Endothelial cell of umbilical vein (primary cell): ENCODE data around the gene SLC11A1. TPM values are rescaled to one million over a fixed set of nuclear protein-coding genes. Genes with fewer than 3 reads are reported as not detected.

Experiments
- BruUV-seq: library from RNA; stranded (reverse); fragments of 400-500 nt; replicated peaks from 2 replicates; lab custom pipeline; 2021; lab: Mats Ljungman, UMichigan
- CTCF ChIA-PET: fragments of 300-600, 350-600 bp; sonication (Branson Sonifier 250); formaldehyde crosslinking; loops from one replicate; lab custom pipeline; 2021; ENCODE audit warnings: antibody characterized with exemption, inconsistent platforms; lab: Charles Lee
- POLR2A ChIA-PET: fragments of 300-600, 350-600 bp; sonication (Branson Sonifier 250); formaldehyde crosslinking; loops from one replicate; lab custom pipeline; 2021; ENCODE audit warnings: antibody characterized with exemption, inconsistent platforms; lab: Charles Lee
- DNase-seq: peaks from one replicate; pipeline ENCODE4 v3.0.0-alpha.2; 2011; ENCODE audit warnings: low read depth, low spot score
- FAIRE-seq: peaks from 2 replicates; lab custom pipeline; 2011; peaks lifted over from hg19 to GRCh38; lab: Jason Lieb, UNC
- H2AFZ ChIP-seq: 2 replicates; pipeline ENCODE4 v1.6.0; 2012; ENCODE audit warnings: low read depth, low read length, control low read depth, inconsistent platforms
- H3K27ac ChIP-seq: 2 replicates; pipeline ENCODE4 v1.5.1; 2011; ENCODE audit warnings: low read depth, mild to moderate bottlenecking, control low read depth, low read length, moderate library complexity; ENCODE audit not compliant: insufficient read depth
- H3K27me3 ChIP-seq, 2 experiments: 2 replicates each; pipeline versions ENCODE4 v1.6.0 to v1.6.1; 2011; ENCODE audit warnings: low read length in 2 of 2, mixed read lengths in 1 of 2; ENCODE audit not compliant: control insufficient read depth in 2 of 2, insufficient read depth in 2 of 2
- H3K36me3 ChIP-seq, 2 experiments: 2 replicates in 1 of 2; 3 replicates in 1 of 2; pipeline ENCODE4 v1.5.1; 2011; ENCODE audit warnings: low read length in 2 of 2, mild to moderate bottlenecking in 1 of 2, moderate library complexity in 1 of 2; ENCODE audit not compliant: control insufficient read depth in 2 of 2, insufficient read depth in 2 of 2; ENCODE audit errors: extremely low read depth in 1 of 2
- H3K4me1 ChIP-seq: 3 replicates; pipeline ENCODE4 v1.5.1; 2011; ENCODE audit warnings: mild to moderate bottlenecking, low read length; ENCODE audit not compliant: control insufficient read depth, insufficient read depth; ENCODE audit errors: extremely low read depth
- H3K4me2 ChIP-seq: 2 replicates; pipeline ENCODE4 v1.6.1; 2011; ENCODE audit warnings: low read length, control low read depth, mixed read lengths; ENCODE audit not compliant: insufficient read depth
- H3K4me3 ChIP-seq, 3 experiments: fragments of 200-600 bp in 1 of 3; sonication (generic), shearing (Covaris generic) in 1 of 3; replicated peaks in 1 of 3; 2 replicates each; pipeline ENCODE4 v1.5.1; 2011 to 2016; ENCODE audit warnings: control low read depth in 3 of 3, low read length in 3 of 3, mild to moderate bottlenecking in 2 of 3, inconsistent platforms in 1 of 3, low read depth in 1 of 3, moderate library complexity in 1 of 3; ENCODE audit not compliant: insufficient read depth in 1 of 3
- H3K79me2 ChIP-seq: 2 replicates; pipeline ENCODE4 v1.6.0; 2012; ENCODE audit warnings: low read length, inconsistent platforms; ENCODE audit not compliant: control insufficient read depth, insufficient read depth
- H3K9ac ChIP-seq: replicated peaks from 2 replicates; pipeline ENCODE3; 2011; ENCODE audit warnings: low read length, control low read depth; ENCODE audit not compliant: insufficient read depth; ENCODE audit errors: extremely low read depth
- H3K9me1 ChIP-seq: replicated peaks from 3 replicates; pipeline ENCODE4 v1.6.0; 2011; ENCODE audit warnings: mild to moderate bottlenecking, low read length; ENCODE audit not compliant: control insufficient read depth, insufficient read depth; ENCODE audit errors: extremely low read depth
- H3K9me3 ChIP-seq: replicated peaks from 2 replicates; pipeline ENCODE4 v1.5.1; 2012; ENCODE audit warnings: low read length, inconsistent platforms; ENCODE audit not compliant: control insufficient read depth, insufficient read depth
- H4K20me1 ChIP-seq: replicated peaks from 2 replicates; pipeline ENCODE3; 2011; ENCODE audit warnings: mild to moderate bottlenecking, low read length; ENCODE audit not compliant: control insufficient read depth, insufficient read depth; ENCODE audit errors: extremely low read depth
- EZH2 ChIP-seq: IDR thresholded peaks from 2 replicates; pipeline ENCODE4 v1.6.1; 2012; ENCODE audit warnings: borderline replicate concordance, low read depth, mild to moderate bottlenecking, moderate library complexity, low read length, inconsistent platforms; ENCODE audit not compliant: severe bottlenecking
- FOS ChIP-seq: IDR thresholded peaks from 2 replicates; pipeline ENCODE4 v1.6.1; 2011; ENCODE audit warnings: mild to moderate bottlenecking, low read length, moderate library complexity, borderline replicate concordance; ENCODE audit not compliant: insufficient read depth
- GATA2 ChIP-seq: IDR thresholded peaks from 2 replicates; pipeline ENCODE4 v1.7.0; 2011; ENCODE audit warnings: low read depth, mild to moderate bottlenecking, moderate library complexity, mixed read lengths, low read length; ENCODE audit not compliant: insufficient read length, insufficient read depth
- JUN ChIP-seq: IDR thresholded peaks from 2 replicates; pipeline ENCODE4 v1.6.1; 2011; ENCODE audit warnings: borderline replicate concordance, low read depth; ENCODE audit not compliant: insufficient read length, insufficient read depth
- MAX ChIP-seq: IDR thresholded peaks from 2 replicates; pipeline ENCODE4 v1.6.1; 2011; ENCODE audit not compliant: insufficient read depth, insufficient read length
- MYC ChIP-seq: IDR thresholded peaks from one replicate; pipeline ENCODE4 v1.6.1; 2011; ENCODE audit warnings: mild to moderate bottlenecking, low read depth, low read length
- POLR2A ChIP-seq: IDR thresholded peaks from 2 replicates; pipeline ENCODE4 v1.6.1; 2012; ENCODE audit warnings: low read depth, mild to moderate bottlenecking, control low read depth, low read length
- POLR2AphosphoS5 ChIP-seq: IDR thresholded peaks from 2 replicates; pipeline ENCODE4 v1.6.1; 2012; ENCODE audit warnings: low read depth, mild to moderate bottlenecking, control low read depth, low read length, moderate library complexity; ENCODE audit not compliant: insufficient read depth
- dilution Hi-C: fragments of 300-500 bp; cut with MboI; formaldehyde crosslinking; loops from one replicate; pipeline ENCODE4 v1.15.0; 2019; ENCODE audit warnings: low sequenced_read_pairs; ENCODE audit not compliant: extremely low pct_ligation_motif_present
- intact Hi-C: fragments of 100-400 bp; cut with micrococcal nuclease; formaldehyde crosslinking; loops from one replicate; pipeline ENCODE4 v1.10.0; 2022
- polyA plus RNA-seq, 4 experiments: library from polyadenylated mRNA; depleted of rRNA in 3 of 4; stranded (reverse) in 3 of 4; unstranded in 1 of 4; fragments of >200 nt; gene quantifications; 2 replicates each; pipeline versions ENCODE4 v1.2.1 to v1.2.3, GENCODE V29; 2011 to 2012; ENCODE audit warnings: missing spikeins in 1 of 4
- total RNA-seq: library from RNA; stranded (reverse); gene quantifications from 2 replicates; pipeline ENCODE4 v1.2.3, GENCODE V29; 2021
- TF ChIP-seq, protein P1 (sequence below), 2 donors: IDR thresholded peaks; 1 replicate in 1 of 2; 2 replicates in 1 of 2; pipeline ENCODE4 v1.5.1; 2011; ENCODE audit warnings: low read length in 2 of 2, mild to moderate bottlenecking in 2 of 2, moderate library complexity in 2 of 2, control low read depth in 1 of 2, inconsistent platforms in 1 of 2, low read depth in 1 of 2; ENCODE audit not compliant: insufficient read depth in 1 of 2; ENCODE audit errors: extremely low read depth in 1 of 2

SLC11A1 gene
- total and polyA plus RNA-seq, 2 donors (not counting 3 experiments of a cell fraction or from before 2014, with no cell fraction given) = 0.03 TPM; not detected in 1

GRCh38 chr2:218425531-218425930 is 43.5 kb downstream of the SLC11A1 start:
- Histone ChIP-seq H3K27me3 (no peaks in the 10 kb centered on the region), H3K4me1 (no peaks in the 10 kb centered on the region), H3K27ac (no peak overlapping the region), H3K9ac (no peak overlapping the region), H4K20me1 (no peaks in the 10 kb centered on the region), H2AFZ (no peak overlapping the region), H3K4me2 (no peak overlapping the region), H3K79me2 (no peaks in the 10 kb centered on the region), H3K9me3 (no peaks in the 10 kb centered on the region), H3K36me3 (no peaks in the 10 kb centered on the region), H3K4me3 (no peak overlapping the region), H3K9me1 (no peaks in the 10 kb centered on the region)
- FAIRE-seq (no peak), DNase-seq (no peak)
- intact Hi-C loops = no loop called here
- ChIA-PET POLR2A (no interaction called here), CTCF (interaction anchor here (0.9 to 2.2 kb wide), 3 partner anchors 19 to 105 kb away, joined by 3 to 5 read pairs (median 3); no protein-coding TSS in a partner anchor)
- no TSS peak for BruUV-seq
- dilution Hi-C loops = no loop called here
- TF ChIP-seq JUN (no peak), MYC (no peak), POLR2AphosphoS5 (no peak), EZH2 (no peak), MAX (no peak), POLR2A (no peak), FOS (no peak), GATA2 (no peak)
- TF ChIP-seq, protein P1, sequence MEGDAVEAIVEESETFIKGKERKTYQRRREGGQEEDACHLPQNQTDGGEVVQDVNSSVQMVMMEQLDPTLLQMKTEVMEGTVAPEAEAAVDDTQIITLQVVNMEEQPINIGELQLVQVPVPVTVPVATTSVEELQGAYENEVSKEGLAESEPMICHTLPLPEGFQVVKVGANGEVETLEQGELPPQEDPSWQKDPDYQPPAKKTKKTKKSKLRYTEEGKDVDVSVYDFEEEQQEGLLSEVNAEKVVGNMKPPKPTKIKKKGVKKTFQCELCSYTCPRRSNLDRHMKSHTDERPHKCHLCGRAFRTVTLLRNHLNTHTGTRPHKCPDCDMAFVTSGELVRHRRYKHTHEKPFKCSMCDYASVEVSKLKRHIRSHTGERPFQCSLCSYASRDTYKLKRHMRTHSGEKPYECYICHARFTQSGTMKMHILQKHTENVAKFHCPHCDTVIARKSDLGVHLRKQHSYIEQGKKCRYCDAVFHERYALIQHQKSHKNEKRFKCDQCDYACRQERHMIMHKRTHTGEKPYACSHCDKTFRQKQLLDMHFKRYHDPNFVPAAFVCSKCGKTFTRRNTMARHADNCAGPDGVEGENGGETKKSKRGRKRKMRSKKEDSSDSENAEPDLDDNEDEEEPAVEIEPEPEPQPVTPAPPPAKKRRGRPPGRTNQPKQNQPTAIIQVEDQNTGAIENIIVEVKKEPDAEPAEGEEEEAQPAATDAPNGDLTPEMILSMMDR (IDR thresholded peaks at IDR 0.05; ENCODE audit: extremely low read depth in 1 of 2, insufficient read depth in 1 of 2, low read depth in 1 of 2, low read length in 2 of 2) = no peak
